Testis (tissue), 3 donors: ENCODE data around the gene C13orf42. TPM values are rescaled to one million over a fixed set of nuclear protein-coding genes. Genes with fewer than 3 reads are reported as not detected.

Experiments used
- DNase-seq: peaks from one replicate; pipeline ENCODE4 v3.0.0-alpha.2; 2019
- H3K27ac ChIP-seq, 2 donors: fragments of 200-600 bp; sonication (generic); one replicate each; pipeline ENCODE4 v1.5.1; 2019
- H3K27me3 ChIP-seq: fragments of 200-600 bp; sonication (generic); one replicate; pipeline ENCODE4 v1.5.1; 2019
- H3K36me3 ChIP-seq: fragments of 200-600 bp; sonication (generic); one replicate; pipeline ENCODE4 v1.5.1; 2017; ENCODE audit warnings: low read depth; ENCODE audit errors: missing control alignments
- H3K4me1 ChIP-seq: fragments of 200-600 bp; sonication (generic); one replicate; pipeline ENCODE4 v1.5.1; 2019
- H3K4me3 ChIP-seq, 2 donors: fragments of 200-600 bp; sonication (generic); one replicate each; pipeline ENCODE4 v1.5.1; 2017 to 2019
- H3K9me3 ChIP-seq: fragments of 200-600 bp; sonication (generic); one replicate; pipeline ENCODE4 v1.5.1; 2017
- CTCF ChIP-seq, 3 experiments: fragments of 450-650 bp in 2 of 3; fragments of 200-600 bp in 1 of 3; sonication (generic) in 1 of 3; IDR thresholded peaks; one replicate each; pipeline ENCODE4 v1.5.1; 2016 to 2019; ENCODE audit warnings: antibody characterized with exemption in 3 of 3, mild to moderate bottlenecking in 2 of 3, moderate library complexity in 1 of 3
- POLR2A ChIP-seq: fragments of 450-650 bp; IDR thresholded peaks from one replicate; pipeline ENCODE4 v1.6.1; 2017; ENCODE audit warnings: antibody characterized with exemption, mild to moderate bottlenecking, moderate library complexity
- WGBS, 2 donors: methylation state at CpG; one replicate each; pipeline ENCODE4 v1.1.5; 2018; 5-methylcytosine and 5-hydroxymethylcytosine counted together
- intact Hi-C: fragments of 100-400 bp; cut with DNase I; formaldehyde crosslinking; loops from one replicate; pipeline ENCODE4 v1.15.1; 2023; ENCODE audit warnings: low total_unique reads
- polyA plus RNA-seq: library from polyadenylated mRNA; stranded (reverse); fragments of 350-450 nt; fragmentation: Illumina TruSeq; extraction: RNeasy Lipid Tissue Mini Kit (QIAGEN cat#74804); gene quantifications from one replicate; pipeline ENCODE4 v1.2.3, GENCODE V29; 2014; ENCODE audit warnings: low read depth, low replicate concordance; ENCODE audit not compliant: insufficient read depth
- total RNA-seq, 2 donors: library from RNA; depleted of rRNA; stranded (reverse); fragments of >200 nt; gene quantifications; one replicate each; pipeline ENCODE4 v1.2.3, GENCODE V29; 2016

Gene C13orf42
- total and polyA plus RNA-seq, 3 donors from 2014 or later: 0.65 to 1.9 (median 1.8) TPM

GRCh38 chr13:51155776-51156515 lies 44.9 kb upstream of the C13orf42 start:
- TF ChIP-seq CTCF (IDR thresholded peaks at IDR 0.05) (no peak), POLR2A (no peak)
- no peak overlapping the region for H3K27ac ChIP-seq
- no peak for DNase-seq
- intact Hi-C loops: loop anchor here (10.0 kb wide), 1 partner anchor 129 kb away; no protein-coding TSS in a partner anchor
- H3K4me3 ChIP-seq: no peak overlapping the region
- H3K36me3 ChIP-seq: no peaks in the 10 kb centered on the region
- 85 to 87% methylated on average over 8 of the region's 8 CpGs for WGBS, 2 donors
- no peaks in the 10 kb centered on the region for H3K4me1 ChIP-seq
- no peaks in the 10 kb centered on the region for H3K9me3 ChIP-seq
- H3K27me3 ChIP-seq: no peaks in the 10 kb centered on the region

- H3K36me3 ChIP-seq: no peaks in the 10 kb centered on the region
- no peaks in the 10 kb centered on the region for H3K27me3 ChIP-seq
- no peaks in the 10 kb centered on the region for H3K9me3 ChIP-seq
- H3K4me1 ChIP-seq: no peaks in the 10 kb centered on the region
- H3K4me3 ChIP-seq: no peak overlapping the region
- 92 to 100% methylated on average over 1 of the region's 1 CpG for WGBS, 2 donors
- intact Hi-C loops: loop anchor here (10.0 kb wide), 1 partner anchor 130 kb away; no protein-coding TSS in a partner anchor
- no peak overlapping the region for H3K27ac ChIP-seq
- TF ChIP-seq POLR2A (no peak), CTCF (IDR thresholded peaks at IDR 0.05) (no peak)
- no peak for DNase-seq
Observed at GRCh38 chr13:51155161-51155560, 44.1 kb upstream of the C13orf42 start.

DNA sequence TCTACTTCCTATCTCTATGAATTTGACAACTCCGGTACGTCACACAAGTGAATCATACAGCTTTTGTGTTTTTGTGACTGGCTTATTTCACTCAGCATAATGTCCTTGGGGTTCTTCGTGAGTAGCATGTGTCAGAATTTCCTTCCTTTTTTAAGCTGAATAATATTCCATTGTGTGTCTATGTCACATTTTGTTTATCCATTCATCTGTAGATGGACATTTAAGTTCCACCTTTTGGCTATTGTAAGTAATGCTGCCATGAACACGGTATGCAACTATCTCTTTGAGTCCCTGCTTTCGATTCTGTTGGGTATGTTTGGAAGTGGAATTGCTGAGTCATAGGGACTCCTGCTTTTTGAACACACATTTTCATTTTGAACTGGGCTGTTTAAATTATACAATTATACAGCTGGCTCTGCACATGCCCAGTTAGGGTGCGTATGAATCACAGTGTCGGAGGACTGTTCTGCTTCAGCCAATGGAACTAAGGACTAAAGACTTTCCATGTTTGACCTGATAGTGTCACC lies 43.0 kb upstream of the C13orf42 start:
- H3K27me3 ChIP-seq: no peaks in the 10 kb centered on the region
- TF ChIP-seq CTCF (IDR thresholded peaks at IDR 0.05) (no peak), POLR2A (no peak)
- 76 to 87% methylated on average over 7 of the region's 7 CpGs for WGBS, 2 donors
- intact Hi-C loops: loop anchor here (10.0 kb wide), 1 partner anchor 131 kb away; no protein-coding TSS in a partner anchor
- no peaks in the 10 kb centered on the region for H3K4me1 ChIP-seq
- DNase-seq: no peak
- H3K36me3 ChIP-seq: no peaks in the 10 kb centered on the region
- no peaks in the 10 kb centered on the region for H3K9me3 ChIP-seq
- no peak overlapping the region for H3K4me3 ChIP-seq
- no peak overlapping the region for H3K27ac ChIP-seq

DNA sequence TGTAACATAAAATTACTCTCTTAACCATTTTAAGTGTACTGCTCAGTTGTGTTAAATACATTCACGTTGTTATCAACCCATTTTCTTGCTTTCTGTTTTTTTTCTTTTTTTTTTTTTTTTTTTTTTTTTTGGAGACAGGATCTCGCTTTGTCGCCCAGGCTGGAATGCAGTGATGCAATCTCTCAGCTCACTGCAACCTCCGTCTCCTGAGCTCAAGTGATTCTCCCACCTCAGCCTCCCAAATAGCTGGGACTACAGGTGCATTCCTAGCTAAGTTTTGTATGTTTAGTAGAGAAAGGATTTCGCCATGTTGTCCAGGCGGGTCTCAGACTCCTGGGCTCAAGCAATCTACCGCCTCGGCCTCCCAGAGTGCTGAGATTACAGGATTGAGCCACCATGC lies 42.5 kb upstream of the C13orf42 start:
- 84 to 86% methylated on average over 8 of the region's 8 CpGs for WGBS, 2 donors
- no peak overlapping the region for H3K27ac ChIP-seq
- no peaks in the 10 kb centered on the region for H3K27me3 ChIP-seq
- no peak for DNase-seq
- no peaks in the 10 kb centered on the region for H3K9me3 ChIP-seq
- no peak overlapping the region for H3K4me3 ChIP-seq
- TF ChIP-seq CTCF (IDR thresholded peaks at IDR 0.05) (no peak), POLR2A (no peak)
- H3K4me1 ChIP-seq: no peaks in the 10 kb centered on the region
- intact Hi-C loops: loop anchor here (10.0 kb wide), 1 partner anchor 131 kb away; no protein-coding TSS in a partner anchor
- no peaks in the 10 kb centered on the region for H3K36me3 ChIP-seq
